Right ventricle myocardium superior (tissue), 1 donor: ENCODE measurements around the gene ACIN1. TPM values are rescaled to one million over a fixed set of nuclear protein-coding genes. Genes with fewer than 3 reads are reported as not detected.
"Not testable (repeated sequence)": the region's sequence is repeated elsewhere in the genome, so short reads cannot be mapped to it uniquely, and the experiment has no call there.

Experiments used
- ATAC-seq: fragments of 200-7000 bp; cut with Tn5 transposase; one replicate; pipeline ENCODE4 v1.9.1; 2020; ENCODE audit warnings: mild to moderate bottlenecking; ENCODE audit not compliant: poor library complexity
- DNase-seq: peaks from one replicate; pipeline ENCODE4 v3.0.0-alpha.2; 2020
- intact Hi-C: fragments of 100-400 bp; cut with DNase I; formaldehyde crosslinking; loops from one replicate; pipeline ENCODE4 v1.11.2; 2022
- total RNA-seq: library from RNA; stranded (reverse); fragmentation: NEBNext Ultra II Directional; extraction: Animal tissue kit (Norgen Biotek cat#: 25700); gene quantifications from one replicate; pipeline ENCODE4 v1.2.1, GENCODE V29; 2021
- donor health status: DM: no; HTN: yes; CAD: no; lungs with severe emphysema.

Gene ACIN1
- total RNA-seq, 1 donor from 2014 or later, result 65.8 TPM

DNA sequence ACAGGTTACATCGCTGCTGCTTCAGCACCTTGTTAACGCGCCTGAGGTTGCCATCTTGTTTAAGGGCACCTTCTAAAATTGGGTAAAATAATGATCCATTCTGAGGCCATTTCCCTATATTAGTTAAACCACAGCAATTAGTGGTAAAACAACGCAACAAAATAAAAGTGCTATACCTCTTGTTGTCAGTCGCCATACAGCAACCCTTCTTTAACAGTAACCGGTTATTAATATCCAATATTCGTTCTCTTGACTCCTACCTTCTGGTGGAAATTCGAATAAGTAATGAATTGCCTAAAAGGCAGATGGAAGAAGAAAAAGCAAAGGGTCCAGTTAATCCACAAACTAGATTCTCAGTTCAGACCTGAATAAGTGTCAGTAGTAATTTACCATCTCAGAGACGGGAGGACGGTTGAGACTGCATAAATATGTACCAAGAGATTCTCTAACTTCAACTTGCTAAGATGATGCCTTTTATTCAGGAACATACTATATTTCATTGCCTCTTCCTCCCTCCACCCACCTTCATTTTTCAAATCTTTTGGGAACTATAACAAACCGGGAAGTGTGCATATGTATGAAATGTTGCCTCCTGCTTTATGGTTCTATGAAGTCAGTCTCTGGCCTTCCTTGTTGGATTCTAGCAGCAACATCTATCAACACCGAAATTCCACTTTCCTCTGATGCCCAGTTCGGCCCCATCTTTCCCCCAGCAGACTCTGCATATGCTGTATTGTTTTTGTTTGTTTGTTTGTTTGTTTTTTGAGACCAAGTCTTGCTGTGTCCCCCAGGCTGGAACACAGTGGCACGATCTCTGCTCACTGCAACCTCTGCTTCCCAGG, 59.4 kb downstream of the ACIN1 start:
- ATAC-seq, result no peak
- no peak for DNase-seq
- intact Hi-C loops, result no loop called here

DNA sequence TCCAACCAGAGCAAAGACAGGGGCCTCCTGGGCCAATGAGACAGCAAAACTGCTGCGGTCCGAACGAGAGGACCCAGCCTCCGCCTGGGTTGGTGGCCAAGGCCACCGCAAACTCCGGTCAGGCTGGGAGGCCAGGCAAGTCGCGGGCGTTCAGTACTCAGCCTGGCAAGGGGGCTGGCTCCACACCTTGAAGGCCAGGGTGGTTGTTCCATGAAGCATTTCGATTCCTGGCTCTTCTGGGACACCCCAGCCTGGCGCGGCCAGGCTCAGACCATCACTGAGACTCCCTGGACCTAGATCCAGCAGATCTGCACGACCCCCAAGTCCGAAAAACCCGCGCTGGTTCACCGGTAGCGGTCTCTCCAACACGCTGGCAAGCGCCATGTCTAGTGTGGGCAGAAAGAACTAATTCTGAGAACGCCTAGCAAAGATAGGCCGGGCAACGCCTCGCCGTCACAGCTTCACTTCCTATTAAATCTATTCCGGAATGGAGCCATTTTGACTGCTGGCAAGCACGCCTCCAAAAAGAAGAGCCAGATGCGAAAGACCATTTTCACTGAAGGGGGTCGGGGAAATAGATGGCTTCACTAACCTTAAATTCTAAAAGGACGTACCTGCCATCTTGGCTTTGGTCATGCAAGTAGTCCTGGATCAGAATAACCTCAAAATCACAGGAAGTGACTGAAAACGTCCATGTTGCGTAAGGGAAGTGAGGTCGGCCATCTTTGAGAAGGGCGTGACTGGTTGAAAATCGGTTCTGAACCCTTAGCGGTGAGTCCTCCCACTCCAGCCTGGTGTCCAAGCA, 60.2 kb downstream of the ACIN1 start, which contains the start of gene PSMB5:
PSMB5 (minus strand) TSS at position 403 of the 805 bp plus-strand sequence; CDS start at position 384, 19 bp downstream.
- ATAC-seq (peak; percentile 99), DNase-seq (peak; percentile 93)
- intact Hi-C loops, result no loop called here

DNA sequence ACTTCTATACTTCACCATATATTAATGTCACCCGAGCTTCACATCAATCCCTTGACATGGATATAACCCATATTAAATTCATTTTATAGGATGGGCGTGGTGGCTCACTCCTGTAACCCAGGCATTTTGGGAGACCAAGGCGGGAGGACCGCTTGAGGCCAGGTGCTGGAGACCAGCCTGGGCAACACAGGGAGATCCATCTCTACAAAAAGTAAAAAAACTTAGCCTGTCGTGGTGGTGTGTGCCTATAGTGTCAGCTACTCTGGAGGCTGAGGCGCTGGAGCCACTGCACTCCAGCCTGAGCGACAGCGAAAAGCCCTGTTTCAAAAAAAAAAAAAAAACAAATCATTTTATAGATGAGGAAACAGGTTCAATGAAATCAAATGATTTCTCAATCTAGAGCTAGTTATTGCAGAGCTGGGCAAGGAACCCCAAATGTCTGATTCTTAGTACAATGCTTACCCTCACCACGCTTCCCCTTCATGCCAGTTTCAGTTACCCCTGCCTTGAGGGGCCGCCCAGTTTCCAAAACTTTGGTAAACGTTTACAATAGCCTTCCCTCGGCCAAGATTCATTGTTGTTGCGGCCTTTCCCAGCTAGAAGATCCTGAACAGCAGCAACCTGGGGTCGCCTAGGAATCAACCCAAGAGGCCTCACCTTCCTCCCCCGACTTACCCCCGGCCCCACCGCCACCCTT, 61.0 kb downstream of the ACIN1 start:
- ATAC-seq, result no peak
- intact Hi-C loops, result no loop called here
- DNase-seq, result no peak

DNA sequence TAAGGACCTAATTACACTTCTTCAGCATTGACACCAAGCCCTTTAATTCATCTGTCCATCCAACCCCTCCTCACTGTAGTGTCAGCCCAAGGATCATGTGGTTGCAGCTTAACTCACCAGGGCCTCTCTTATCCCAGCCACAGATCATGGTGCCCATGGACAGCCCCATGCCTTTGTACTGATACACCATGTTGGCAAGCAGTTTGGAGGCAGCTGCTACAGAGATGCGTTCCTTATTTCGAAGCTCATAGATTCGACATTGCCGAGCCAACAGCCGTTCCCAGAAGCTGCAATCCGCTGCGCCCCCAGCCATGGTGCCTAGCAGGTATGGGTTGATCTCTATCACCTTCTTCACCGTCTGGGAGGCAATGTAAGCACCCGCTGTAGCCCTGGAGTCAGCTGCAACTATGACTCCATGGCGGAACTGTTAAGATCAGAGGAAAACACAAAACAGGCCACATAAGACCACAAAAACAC, 61.6 kb downstream of the ACIN1 start:
- intact Hi-C loops, result no loop called here
- DNase-seq (no peak), ATAC-seq (no peak)

DNA sequence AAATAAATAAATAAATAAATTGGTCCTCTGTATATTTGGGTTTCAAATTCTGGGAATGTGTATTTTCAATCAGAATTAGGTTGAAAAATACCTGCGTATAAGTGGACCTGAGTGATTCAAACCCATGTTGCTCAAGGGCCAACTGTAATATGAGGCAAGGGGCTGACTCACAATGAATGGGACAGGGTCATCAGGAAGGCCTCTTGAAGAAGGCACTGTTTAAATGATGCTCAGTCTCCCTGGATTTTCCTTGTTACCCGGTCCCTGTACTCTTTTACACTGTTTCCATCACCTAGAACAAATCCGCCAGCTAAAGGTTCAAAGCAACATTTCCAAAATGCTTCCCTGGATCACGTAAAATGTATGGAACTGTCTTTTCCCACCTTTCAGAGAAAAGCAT, 64.0 kb downstream of the ACIN1 start:
- intact Hi-C loops, result no loop called here
- no peak for ATAC-seq
- DNase-seq, result no peak

DNA sequence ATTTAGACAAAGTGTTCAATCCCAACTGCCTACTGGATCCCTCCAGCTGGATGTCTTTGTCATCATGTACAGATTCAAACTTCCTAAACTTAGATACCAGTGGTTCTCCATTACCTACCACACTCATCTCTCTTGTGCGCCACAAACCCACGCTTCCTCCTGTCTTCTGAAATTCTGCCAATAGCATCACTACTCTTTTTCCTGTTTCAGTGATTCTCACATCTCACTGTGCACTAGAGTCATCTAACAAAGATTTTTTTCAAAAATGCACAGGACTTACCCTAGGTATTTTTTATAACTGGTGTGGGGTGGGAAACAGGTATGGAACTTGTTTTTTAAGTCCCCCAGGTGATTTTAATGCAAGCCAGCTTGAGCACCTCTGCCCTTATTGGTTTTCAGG, 66.1 kb downstream of the ACIN1 start:
- intact Hi-C loops, result no loop called here
- no peak for ATAC-seq
- no peak for DNase-seq

DNA sequence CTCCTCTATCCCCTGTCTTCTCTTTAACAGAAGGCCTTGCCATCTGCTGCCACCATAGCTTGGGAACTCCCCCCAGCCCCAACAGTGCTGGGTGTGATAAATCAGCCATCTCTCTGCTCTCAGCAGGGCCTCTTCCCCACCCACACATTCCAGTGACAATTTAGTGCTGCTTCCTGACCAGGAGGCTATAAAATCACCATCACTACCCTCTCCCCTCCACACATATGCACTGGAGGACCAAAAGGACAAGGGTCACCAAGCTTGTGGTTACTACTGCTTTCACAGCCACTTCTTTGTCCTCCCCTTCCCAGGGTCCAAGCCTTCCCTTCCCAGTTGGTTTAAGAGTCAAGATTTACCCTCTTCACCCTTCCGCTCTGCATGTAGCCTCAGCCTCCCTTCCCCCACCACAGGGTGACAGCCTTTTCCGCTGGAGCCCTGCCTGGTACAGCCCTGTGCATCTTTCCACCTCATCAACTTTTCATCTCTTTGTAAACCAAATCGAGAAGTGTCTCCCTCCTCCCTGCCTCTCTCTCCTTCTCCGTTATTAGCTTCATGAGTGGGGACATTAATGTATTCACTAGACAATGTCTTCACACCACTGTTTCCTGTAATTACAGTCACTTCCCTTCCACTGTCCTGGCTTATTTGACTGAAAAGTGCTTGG, 69.7 kb downstream of the ACIN1 start:
- DNase-seq, result no peak
- ATAC-seq, result no peak
- intact Hi-C loops, result no loop called here

DNA sequence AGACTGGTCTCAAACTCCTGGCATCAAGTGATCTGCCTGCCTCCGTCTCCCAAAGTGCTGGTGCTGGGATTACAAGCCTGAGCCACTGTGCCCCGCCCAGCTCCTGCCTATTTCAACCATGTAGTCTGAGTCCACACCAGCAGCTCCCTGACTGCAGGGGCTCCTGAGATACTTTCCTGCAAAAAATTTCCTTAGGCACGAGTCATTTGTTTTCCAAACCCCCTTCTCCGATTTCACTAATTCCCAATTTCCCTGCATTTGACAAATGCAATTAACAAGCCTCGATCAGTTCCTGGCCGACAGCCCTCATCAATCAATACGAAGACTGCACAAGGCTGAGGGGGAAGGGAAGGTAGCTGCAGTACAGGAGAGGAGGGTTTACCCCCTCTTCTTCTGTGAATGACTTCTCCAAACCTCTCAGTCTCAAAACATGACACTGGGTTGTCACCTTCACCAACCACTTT, 70.3 kb downstream of the ACIN1 start:
- intact Hi-C loops, result no loop called here
- ATAC-seq, result no peak
- DNase-seq, result no peak

DNA sequence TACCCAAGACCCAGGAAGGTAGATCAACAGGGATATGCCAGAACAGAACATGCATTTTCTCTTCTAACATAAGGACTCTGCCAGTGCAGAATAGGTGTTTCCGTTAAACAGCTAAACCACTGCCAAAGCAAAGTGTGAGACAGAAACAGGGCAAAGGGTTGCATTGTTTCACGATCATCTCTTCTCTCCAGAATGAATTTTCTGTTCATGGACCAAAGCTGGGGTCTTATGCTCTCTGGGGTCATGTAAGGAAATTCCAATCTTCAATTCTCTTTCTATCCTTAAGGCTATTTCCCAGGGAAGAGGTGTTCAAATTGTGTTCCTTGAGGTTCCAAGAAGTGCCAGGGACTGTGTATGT, 71.2 kb downstream of the ACIN1 start:
- ATAC-seq, result no peak
- intact Hi-C loops, result no loop called here

DNA sequence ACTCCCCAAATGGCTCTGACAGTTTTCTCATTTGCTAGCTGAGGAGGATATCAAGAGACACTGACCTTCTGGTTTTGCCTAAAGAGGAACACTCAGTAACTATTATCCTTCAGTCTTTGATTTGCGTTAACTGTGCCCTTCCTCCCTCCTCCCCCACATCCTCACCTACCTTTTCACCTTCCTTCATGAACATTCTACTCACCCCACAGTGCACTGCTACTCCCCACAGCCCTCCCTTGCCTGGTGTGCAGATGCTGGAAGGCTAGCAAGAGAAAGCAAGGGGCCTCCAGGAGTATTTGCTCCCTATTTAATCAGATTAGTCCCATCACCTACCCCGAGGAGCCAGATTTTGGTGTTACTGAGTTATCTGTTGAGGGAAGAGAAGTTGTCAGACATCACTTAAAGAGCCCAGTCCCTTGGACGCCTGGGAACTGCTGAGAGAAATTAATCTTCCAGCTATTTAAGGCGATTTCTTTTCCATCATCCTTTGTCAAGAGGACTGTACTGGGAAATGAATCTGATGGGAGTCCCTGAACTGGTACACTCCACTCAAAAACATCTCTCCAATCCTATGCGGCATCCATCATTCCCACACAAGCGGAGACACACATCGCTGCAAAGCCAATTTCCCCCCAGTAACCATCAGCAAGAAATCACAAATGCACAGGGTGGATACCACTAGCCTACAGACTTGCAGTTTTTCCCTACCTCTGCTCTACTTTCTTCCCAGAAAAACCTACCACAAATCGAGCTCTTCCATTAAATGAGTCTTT, 71.7 kb downstream of the ACIN1 start:
- intact Hi-C loops, result no loop called here
- no peak for ATAC-seq
- DNase-seq, result no peak

More for the DNA sequence above, 71.2 kb downstream of the ACIN1 start:
- DNase-seq, result no peak

DNA sequence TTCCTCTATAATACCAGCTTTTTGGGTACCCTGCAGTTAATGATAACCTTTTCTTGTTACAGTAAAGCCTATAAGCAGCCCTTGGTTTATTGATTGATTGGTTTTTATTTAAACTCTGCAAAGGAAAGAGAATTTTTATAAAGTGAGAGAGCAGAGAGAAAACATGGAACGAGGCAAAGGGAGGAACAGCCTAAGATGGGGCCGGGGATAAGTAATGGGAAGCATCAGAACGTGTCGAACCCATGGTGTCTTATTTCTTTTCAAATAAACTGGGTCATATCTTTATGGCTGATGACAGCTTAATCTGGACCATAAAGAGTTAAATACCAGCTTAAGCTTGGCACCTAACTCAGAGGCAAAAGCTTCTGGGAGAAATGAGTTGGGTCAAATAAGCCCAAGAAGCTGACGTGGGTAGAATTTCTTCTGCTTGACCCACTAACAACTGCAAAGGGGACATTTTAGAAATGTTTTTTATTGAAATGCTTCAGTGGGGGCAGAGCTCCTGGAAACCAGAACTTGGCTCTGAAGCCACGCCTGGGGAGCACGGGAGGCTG, 73.0 kb downstream of the ACIN1 start:
- intact Hi-C loops, result no loop called here
- no peak for ATAC-seq
- no peak for DNase-seq

DNA sequence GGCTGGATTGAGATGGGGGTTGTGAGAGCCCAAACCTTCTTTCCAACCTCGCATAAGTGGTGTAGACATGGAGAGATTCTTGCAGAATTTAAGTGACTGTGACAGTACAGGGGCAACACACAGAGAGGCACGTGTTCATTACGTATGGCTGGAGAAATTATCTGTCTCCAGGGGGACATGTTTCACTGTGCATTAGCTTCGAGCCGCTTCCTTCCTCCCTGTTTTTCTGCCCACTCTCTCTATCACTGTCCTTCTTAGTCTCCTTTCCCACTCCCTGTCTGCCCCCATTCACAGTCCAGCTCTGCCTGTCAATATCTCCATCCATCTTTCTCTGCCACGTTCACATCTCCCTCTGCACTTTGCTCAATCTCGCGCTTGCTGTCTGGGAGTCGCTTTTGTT, 73.5 kb downstream of the ACIN1 start:
- DNase-seq, result no peak
- intact Hi-C loops, result no loop called here
- no peak for ATAC-seq

DNA sequence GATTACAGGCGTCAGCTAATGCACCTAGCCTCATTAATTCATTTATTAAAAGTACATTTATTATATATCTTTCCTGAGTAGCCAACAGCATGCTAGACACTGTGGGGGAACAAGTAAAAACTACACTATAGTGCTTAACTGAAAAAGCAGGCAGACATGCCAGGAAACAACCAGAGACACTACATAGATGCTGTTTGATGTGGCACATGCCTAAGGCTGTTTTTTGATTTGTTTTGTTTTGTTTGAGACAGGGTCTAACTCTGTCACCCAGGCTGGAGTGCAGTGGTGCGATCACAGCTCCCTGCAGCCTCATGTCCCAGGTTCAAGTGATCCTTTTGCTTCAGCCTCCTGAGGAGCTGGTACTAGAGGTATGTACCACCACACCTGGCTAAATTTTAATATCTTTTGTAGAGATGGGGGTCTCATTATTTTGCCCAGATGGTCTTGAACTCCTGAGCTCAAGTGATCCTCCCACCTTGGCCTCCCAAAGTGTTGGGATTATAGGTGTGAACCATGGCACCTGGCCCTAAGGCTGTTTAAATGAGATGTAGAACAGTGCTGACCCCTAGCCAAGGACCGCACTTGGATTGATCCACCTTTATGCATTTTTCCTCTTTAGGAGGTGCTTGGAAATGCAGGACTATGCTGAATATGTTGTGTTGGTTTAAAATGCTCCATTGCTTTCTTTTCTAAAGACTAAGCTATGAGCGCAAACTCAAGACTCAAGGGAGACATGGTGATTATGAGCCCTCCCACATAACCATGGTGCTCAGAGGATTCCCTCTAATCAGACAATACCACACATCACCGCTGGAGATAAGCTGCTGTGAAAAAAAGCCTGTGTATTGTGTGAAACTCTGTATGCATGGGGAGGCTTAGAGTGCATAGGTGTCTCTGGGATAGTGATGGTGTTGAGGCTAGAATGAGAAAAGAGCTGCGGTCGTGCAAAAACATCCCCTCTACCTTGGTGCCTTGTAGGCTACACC, 74.5 kb downstream of the ACIN1 start:
- ATAC-seq (peak; percentile 27), DNase-seq (no peak)
- intact Hi-C loops, result no loop called here

DNA sequence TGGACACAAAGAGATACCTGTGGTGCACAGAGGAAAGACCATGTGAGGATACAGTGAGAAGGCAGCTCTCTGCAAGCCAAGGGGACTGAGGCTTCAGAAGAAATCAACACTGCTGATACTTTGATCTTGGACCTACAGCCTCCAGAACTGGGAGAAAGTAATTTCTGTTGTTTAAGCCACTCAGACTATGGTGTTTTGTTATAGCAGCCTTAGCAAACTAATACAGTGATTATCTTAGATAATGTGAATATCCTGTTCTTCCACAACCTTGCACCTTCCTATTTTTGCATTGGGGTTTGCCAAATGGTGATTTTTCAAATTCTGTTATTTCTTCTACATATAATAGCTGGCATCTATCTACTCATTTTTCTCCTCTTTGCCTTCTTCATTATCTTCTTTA, 76.8 kb downstream of the ACIN1 start:
- intact Hi-C loops, result no loop called here
- DNase-seq (no peak), ATAC-seq (no peak)

DNA sequence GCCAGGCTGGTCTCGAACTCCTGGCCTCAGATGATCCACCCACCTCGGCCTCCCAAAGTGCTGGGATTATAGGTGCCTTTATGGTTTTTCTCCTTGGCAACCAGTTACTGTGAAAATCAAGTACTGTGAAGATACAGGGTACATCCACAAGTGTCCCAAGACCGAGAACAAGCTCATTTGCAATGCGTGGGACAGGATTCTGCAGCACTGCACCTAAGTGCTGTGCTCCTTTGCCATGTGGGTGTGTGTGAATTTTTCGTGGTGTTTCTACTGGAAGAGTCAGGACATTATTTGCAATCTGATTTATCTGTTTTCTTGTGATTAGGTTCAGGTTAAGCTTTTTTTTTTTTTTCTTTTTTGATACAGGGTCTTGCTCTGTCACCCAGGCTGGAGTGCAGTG, 77.8 kb downstream of the ACIN1 start:
- no peak for ATAC-seq
- intact Hi-C loops, result no loop called here

DNA sequence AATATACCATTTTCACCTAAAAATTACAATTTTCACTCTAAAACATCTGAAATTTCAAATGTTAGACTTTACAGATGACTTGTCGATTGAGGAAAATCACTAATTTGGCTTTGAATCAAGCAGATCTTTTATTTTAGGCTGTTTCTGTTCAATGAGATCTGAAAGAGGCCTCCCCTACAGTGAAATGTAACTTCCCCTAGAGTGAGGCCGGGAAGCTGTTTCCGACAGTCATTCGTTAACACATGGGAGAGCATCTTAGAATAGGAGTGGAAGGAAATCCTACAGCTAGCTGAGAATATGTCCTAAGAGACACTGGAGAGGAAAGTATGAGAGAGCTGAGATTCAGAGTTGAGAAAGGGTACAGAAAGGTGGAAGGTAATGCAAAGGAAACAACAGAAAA, 79.3 kb downstream of the ACIN1 start:
- ATAC-seq (no peak), DNase-seq (no peak)
- intact Hi-C loops, result no loop called here

More for the DNA sequence above, 77.8 kb downstream of the ACIN1 start:
- no peak for DNase-seq

DNA sequence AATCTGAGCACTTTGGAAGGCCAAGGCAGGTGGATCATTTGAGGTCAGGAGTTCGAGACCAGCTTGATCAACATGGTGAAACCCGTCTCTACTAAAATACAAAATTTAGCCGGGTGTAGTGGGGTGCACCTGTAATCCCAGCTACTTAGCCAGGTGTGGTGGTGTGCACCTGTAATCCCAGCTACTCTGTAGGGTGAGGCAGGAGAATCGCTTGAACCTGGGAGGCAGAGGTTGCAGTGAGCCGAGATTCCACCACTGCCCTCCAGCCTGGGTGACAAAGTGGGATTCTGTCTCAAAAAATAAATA, 81.2 kb downstream of the ACIN1 start:
- ATAC-seq, DNase-seq, intact Hi-C loops: not testable (repeated sequence)
